Calu3 (cell line): ENCODE data around the gene ZFPM1. TPM values are rescaled to one million over a fixed set of nuclear protein-coding genes. Genes with fewer than 3 reads are reported as not detected.

ENCODE experiments used
- BruUV-seq: library from RNA; stranded (reverse); fragments of 400-500 nt; replicated peaks from 2 replicates; lab custom pipeline; 2021; lab: Mats Ljungman, UMichigan
- CTCF ChIA-PET: fragments of 300-600 bp; sonication (Branson Sonifier 250); formaldehyde crosslinking; loops from one replicate; lab custom pipeline; 2022; ENCODE audit warnings: antibody characterized with exemption; lab: Charles Lee
- DNase-seq: peaks from one replicate; pipeline ENCODE4 v3.0.0; 2022
- H3K27ac Mint-ChIP-seq: one replicate; pipeline ENCODE4 v1.8.0; 2022; ENCODE audit warnings: mixed read lengths; ENCODE audit not compliant: unreplicated experiment
- H3K27me3 Mint-ChIP-seq: one replicate; pipeline ENCODE4 v1.8.0; 2022; ENCODE audit warnings: mixed read lengths; ENCODE audit not compliant: unreplicated experiment
- H3K36me3 Mint-ChIP-seq: one replicate; pipeline ENCODE4 v1.8.0; 2022; ENCODE audit warnings: mild to moderate bottlenecking, moderate library complexity, mixed read lengths; ENCODE audit not compliant: insufficient read depth, unreplicated experiment
- H3K4me1 Mint-ChIP-seq: one replicate; pipeline ENCODE4 v1.8.0; 2022; ENCODE audit warnings: mild to moderate bottlenecking, low read depth, mixed read lengths; ENCODE audit not compliant: unreplicated experiment
- H3K4me3 Mint-ChIP-seq: one replicate; pipeline ENCODE4 v1.8.0; 2022; ENCODE audit warnings: mild to moderate bottlenecking, low read depth, moderate library complexity, mixed read lengths; ENCODE audit not compliant: unreplicated experiment
- H3K9me3 Mint-ChIP-seq: one replicate; pipeline ENCODE4 v1.8.0; 2022; ENCODE audit warnings: low read depth, mixed read lengths; ENCODE audit not compliant: unreplicated experiment
- CTCF ChIP-seq: fragments of 200-600 bp; IDR thresholded peaks from one replicate; pipeline ENCODE4 v1.8.0; 2022; ENCODE audit warnings: antibody characterized with exemption; ENCODE audit not compliant: unreplicated experiment
- intact Hi-C: fragments of 100-400 bp; cut with micrococcal nuclease; formaldehyde crosslinking; loops from one replicate; pipeline ENCODE4 v1.10.0; 2022; ENCODE audit not compliant: unreplicated experiment
- total RNA-seq: library from RNA; stranded (reverse); gene quantifications from 2 replicates; pipeline ENCODE4 v1.2.3, GENCODE V29; 2022

ZFPM1 gene
- total RNA-seq, 1 experiment from 2014 or later, result 3.1 TPM

GRCh38 chr16:88477631-88478519 is 24.8 kb downstream of the ZFPM1 start:
- no peak for DNase-seq
- TF ChIP-seq CTCF, result no peak
- intact Hi-C loops, result no loop called here
- H3K4me1 Mint-ChIP-seq, result peaks cover 8% of the 10 kb centered on the region
- CTCF ChIA-PET, result no interaction called here
- no peak overlapping the region for H3K4me3 Mint-ChIP-seq
- peaks cover 13% of the 10 kb centered on the region for H3K27me3 Mint-ChIP-seq
- H3K36me3 Mint-ChIP-seq, result no peaks in the 10 kb centered on the region
- H3K9me3 Mint-ChIP-seq, result no peaks in the 10 kb centered on the region
- no TSS peak for BruUV-seq
- H3K27ac Mint-ChIP-seq, result no peak overlapping the region

- Mint-ChIP-seq H3K27me3 (peaks cover 11% of the 10 kb centered on the region), H3K27ac (no peak overlapping the region), H3K4me3 (no peak overlapping the region), H3K9me3 (no peaks in the 10 kb centered on the region), H3K4me1 (peaks cover 8% of the 10 kb centered on the region), H3K36me3 (no peaks in the 10 kb centered on the region)
- CTCF ChIA-PET, result no interaction called here
- no peak for DNase-seq
- no TSS peak for BruUV-seq
- intact Hi-C loops, result no loop called here
- no peak for TF ChIP-seq CTCF
Measured at GRCh38 chr16:88478889-88479792, 26.1 kb downstream of the ZFPM1 start.

GRCh38 chr16:88479793-88480760 is 27.0 kb downstream of the ZFPM1 start:
- intact Hi-C loops, result no loop called here
- H3K36me3 Mint-ChIP-seq, result no peaks in the 10 kb centered on the region
- no TSS peak for BruUV-seq
- no peak for DNase-seq
- no peak overlapping the region for H3K4me3 Mint-ChIP-seq
- no peak for TF ChIP-seq CTCF
- CTCF ChIA-PET, result no interaction called here
- H3K27me3 Mint-ChIP-seq, result peaks cover 2% of the 10 kb centered on the region
- no peaks in the 10 kb centered on the region for H3K9me3 Mint-ChIP-seq
- no peak overlapping the region for H3K27ac Mint-ChIP-seq
- no peaks in the 10 kb centered on the region for H3K4me1 Mint-ChIP-seq

GRCh38 chr16:88480829-88481228 is 27.7 kb downstream of the ZFPM1 start:
- H3K9me3 Mint-ChIP-seq, result no peaks in the 10 kb centered on the region
- no peaks in the 10 kb centered on the region for H3K27me3 Mint-ChIP-seq
- H3K27ac Mint-ChIP-seq, result no peak overlapping the region
- intact Hi-C loops, result no loop called here
- no peaks in the 10 kb centered on the region for H3K36me3 Mint-ChIP-seq
- CTCF ChIA-PET, result no interaction called here
- H3K4me3 Mint-ChIP-seq, result no peak overlapping the region
- H3K4me1 Mint-ChIP-seq, result no peaks in the 10 kb centered on the region
- no peak for TF ChIP-seq CTCF
- no TSS peak for BruUV-seq
- no peak for DNase-seq
